Sigmoid colon (tissue), 7 donors: ENCODE measurements around the gene PRKCQ. TPM values are rescaled to one million over a fixed set of nuclear protein-coding genes. Genes with fewer than 3 reads are reported as not detected.

Experiments used
- DNase-seq: peaks from one replicate; pipeline ENCODE4 v3.0.0-alpha.2; 2019
- H3K27ac ChIP-seq, 4 donors: fragments of 200-600 bp; sonication (generic); one replicate each; pipeline ENCODE4 v1.5.1; 2016 to 2019; ENCODE audit warnings: mild to moderate bottlenecking in 1 of 4
- H3K27me3 ChIP-seq, 3 donors: fragments of 200-600 bp; sonication (generic); one replicate each; pipeline ENCODE4 v1.5.1; 2019; ENCODE audit warnings: mild to moderate bottlenecking in 1 of 3
- H3K36me3 ChIP-seq, 4 donors: fragments of 200-600 bp; sonication (generic); one replicate each; pipeline ENCODE4 v1.5.1; 2016 to 2019
- H3K4me1 ChIP-seq, 4 donors: fragments of 200-600 bp; sonication (generic); one replicate each; pipeline ENCODE4 v1.5.1; 2017 to 2019
- H3K4me3 ChIP-seq, 4 donors: fragments of 200-600 bp; sonication (generic); one replicate each; pipeline ENCODE4 v1.5.1; 2017 to 2019; ENCODE audit warnings: mild to moderate bottlenecking in 2 of 4, moderate library complexity in 1 of 4
- H3K9me3 ChIP-seq, 4 donors: fragments of 200-600 bp in 3 of 4; sonication (generic) in 3 of 4; one replicate each; pipeline versions ENCODE4 v1.5.1 to v1.6.1; 2013 to 2019
- CTCF ChIP-seq, 4 experiments: fragments of 450-650 bp in 3 of 4; fragments of 200-600 bp in 1 of 4; IDR thresholded peaks; one replicate each; pipeline ENCODE4 v1.5.1; 2016 to 2019; ENCODE audit warnings: antibody characterized with exemption in 4 of 4, mild to moderate bottlenecking in 3 of 4, moderate library complexity in 2 of 4
- EP300 ChIP-seq, 4 donors: sonication (generic); formaldehyde crosslinking; IDR thresholded peaks; one replicate each; pipeline ENCODE4 v1.6.1; 2017; ENCODE audit warnings: antibody characterized with exemption in 4 of 4
- POLR2A ChIP-seq, 2 donors: fragments of 450-650 bp; IDR thresholded peaks; one replicate each; pipeline ENCODE4 v1.6.1; 2016; ENCODE audit warnings: antibody characterized with exemption in 2 of 2, mild to moderate bottlenecking in 2 of 2, moderate library complexity in 2 of 2
- POLR2AphosphoS5 ChIP-seq, 4 donors: sonication (generic); formaldehyde crosslinking; IDR thresholded peaks; one replicate each; pipeline ENCODE4 v1.6.1; 2017; ENCODE audit warnings: antibody characterized with exemption in 4 of 4
- WGBS, 2 donors: extraction: QIAGEN DNeasy Blood & Tissue Kit; methylation state at CpG; one replicate each; pipeline ENCODE4 v1.1.7; 2013; 5-methylcytosine and 5-hydroxymethylcytosine counted together
- intact Hi-C: fragments of 100-400 bp; cut with DNase I; formaldehyde crosslinking; loops from one replicate; pipeline ENCODE4 v1.15.1; 2023
- polyA plus RNA-seq, 3 donors: library from polyadenylated mRNA; stranded (reverse); fragments of 200-250 nt; gene quantifications; one replicate each; pipeline ENCODE4 v1.2.3, GENCODE V29; 2013
- total RNA-seq, 4 donors: library from RNA; depleted of rRNA; stranded (reverse); fragments of >200 nt; gene quantifications; one replicate each; pipeline ENCODE4 v1.1.0, GENCODE V29; 2016
- donor health status: healthy with polysubstance abuse.
- donor health status: Bipolar disorder and iron deficiency.
- donor health status: healthy.

PRKCQ gene
- total and polyA plus RNA-seq, 7 donors, result 0.23 to 3.0 (median 0.81) TPM

- intact Hi-C loops, result no loop called here
- no peaks in the 10 kb centered on the region for H3K9me3 ChIP-seq
- TF ChIP-seq EP300 (IDR thresholded peaks at IDR 0.05) (no peak), CTCF (IDR thresholded peaks at IDR 0.05) (no peak), POLR2AphosphoS5 (IDR thresholded peaks at IDR 0.05) (no peak), POLR2A (IDR thresholded peaks at IDR 0.05) (no peak)
Observed at GRCh38 chr10:6505300-6505699, 74.8 kb downstream of the PRKCQ start.

GRCh38 chr10:6504296-6504695 is 75.8 kb downstream of the PRKCQ start:
- H3K27me3 ChIP-seq, result no peaks in the 10 kb centered on the region
- no peak overlapping the region for H3K27ac ChIP-seq
- no peak overlapping the region for H3K4me3 ChIP-seq
- TF ChIP-seq CTCF (IDR thresholded peaks at IDR 0.05), result no peak
- no peak for TF ChIP-seq EP300 (IDR thresholded peaks at IDR 0.05)
- TF ChIP-seq POLR2AphosphoS5 (IDR thresholded peaks at IDR 0.05), result no peak
- no peak for TF ChIP-seq POLR2A (IDR thresholded peaks at IDR 0.05)
- WGBS, 2 donors, result 74 to 78% methylated on average over 1 of the region's 1 CpG
- intact Hi-C loops, result no loop called here
- no peaks in the 10 kb centered on the region for H3K4me1 ChIP-seq
- H3K9me3 ChIP-seq, result no peaks in the 10 kb centered on the region
- DNase-seq, result no peak
- H3K36me3 ChIP-seq, result no peaks in the 10 kb centered on the region

More at GRCh38 chr10:6505300-6505699, 74.8 kb downstream of the PRKCQ start:
- Histone ChIP-seq H3K4me3 (no peak overlapping the region), H3K36me3 (no peaks in the 10 kb centered on the region), H3K27ac (no peak overlapping the region), H3K27me3 (no peaks in the 10 kb centered on the region), H3K4me1 (no peaks in the 10 kb centered on the region)
- no peak for DNase-seq

- no peak for DNase-seq
- no peak for TF ChIP-seq POLR2AphosphoS5 (IDR thresholded peaks at IDR 0.05)
- no peak for TF ChIP-seq EP300 (IDR thresholded peaks at IDR 0.05)
- TF ChIP-seq CTCF (IDR thresholded peaks at IDR 0.05), result no peak
- no peak for TF ChIP-seq POLR2A (IDR thresholded peaks at IDR 0.05)
- intact Hi-C loops, result no loop called here
- Histone ChIP-seq H3K27me3 (no peaks in the 10 kb centered on the region), H3K4me3 (no peak overlapping the region), H3K27ac (no peak overlapping the region), H3K36me3 (no peaks in the 10 kb centered on the region), H3K9me3 (no peaks in the 10 kb centered on the region), H3K4me1 (no peaks in the 10 kb centered on the region)
Observed at GRCh38 chr10:6503171-6503570, 76.9 kb downstream of the PRKCQ start.

- no peak for TF ChIP-seq CTCF (IDR thresholded peaks at IDR 0.05)
- TF ChIP-seq POLR2A (IDR thresholded peaks at IDR 0.05), result no peak
- TF ChIP-seq POLR2AphosphoS5 (IDR thresholded peaks at IDR 0.05), result no peak
- TF ChIP-seq EP300 (IDR thresholded peaks at IDR 0.05), result no peak
- intact Hi-C loops, result no loop called here
- Histone ChIP-seq H3K4me1 (no peaks in the 10 kb centered on the region), H3K36me3 (no peaks in the 10 kb centered on the region), H3K27me3 (no peaks in the 10 kb centered on the region), H3K4me3 (no peak overlapping the region), H3K9me3 (no peaks in the 10 kb centered on the region), H3K27ac (no peak overlapping the region)
- WGBS, 2 donors, result 56 to 77% methylated on average over 4 of the region's 4 CpGs
- DNase-seq, result no peak
Observed at GRCh38 chr10:6501931-6502330, 78.1 kb downstream of the PRKCQ start.

- H3K27ac ChIP-seq, result no peak overlapping the region
- H3K4me1 ChIP-seq, result no peaks in the 10 kb centered on the region
- intact Hi-C loops, result no loop called here
- H3K36me3 ChIP-seq, result no peaks in the 10 kb centered on the region
- DNase-seq, result no peak
- TF ChIP-seq POLR2A (IDR thresholded peaks at IDR 0.05) (no peak), EP300 (IDR thresholded peaks at IDR 0.05) (no peak), CTCF (IDR thresholded peaks at IDR 0.05) (no peak), POLR2AphosphoS5 (IDR thresholded peaks at IDR 0.05) (no peak)
- H3K9me3 ChIP-seq, result no peaks in the 10 kb centered on the region
- no peak overlapping the region for H3K4me3 ChIP-seq
- no peaks in the 10 kb centered on the region for H3K27me3 ChIP-seq
Observed at GRCh38 chr10:6499974-6500373, 80.1 kb downstream of the PRKCQ start.
